K562 (cell line): ENCODE measurements around the gene PTPN1. TPM values are rescaled to one million over a fixed set of nuclear protein-coding genes. Genes with fewer than 3 reads are reported as not detected.

Source experiments
- ARID3A ChIP-seq: IDR thresholded peaks from 2 replicates; pipeline ENCODE4 v1.6.1; 2012; ENCODE audit warnings: low read depth, low read length, improper control_type of control experiment, borderline replicate concordance
- BRF1 ChIP-seq: IDR thresholded peaks from 3 replicates; pipeline ENCODE4 v1.6.1; 2011; ENCODE audit warnings: borderline replicate concordance, mild to moderate bottlenecking; ENCODE audit not compliant: insufficient read length; ENCODE audit errors: extremely low read depth
- CCNT2 ChIP-seq: IDR thresholded peaks from 2 replicates; pipeline ENCODE4 v1.6.1; 2011; ENCODE audit warnings: borderline replicate concordance, low read depth, mild to moderate bottlenecking, moderate library complexity, mixed read lengths, low read length; ENCODE audit not compliant: insufficient read length; ENCODE audit errors: extremely low read depth
- DPF2 ChIP-seq: fragments of 450-650 bp; IDR thresholded peaks from 2 replicates; pipeline ENCODE4 v1.6.1; 2016
- EP300 ChIP-seq: IDR thresholded peaks from 2 replicates; pipeline ENCODE4 v1.6.1; 2012; ENCODE audit warnings: low read length, improper control_type of control experiment
- HDGF ChIP-seq: fragments of 450-650 bp; IDR thresholded peaks from 2 replicates; pipeline ENCODE4 v1.6.1; 2016
- IRF9 ChIP-seq: fragments of 450-650 bp; IDR thresholded peaks from 2 replicates; pipeline ENCODE4 v1.6.1; 2016; ENCODE audit warnings: missing biosample characterization, missing genetic modification characterization
- MECOM ChIP-seq: fragments of 250-450 bp; sonication (Bioruptor Pico); IDR thresholded peaks from 2 replicates; pipeline ENCODE4 v1.8.0; 2022; ENCODE audit warnings: inconsistent platforms
- MEIS2 ChIP-seq: fragments of 450-650 bp; IDR thresholded peaks from 2 replicates; pipeline ENCODE4 v1.6.1; 2014; ENCODE audit warnings: mild to moderate bottlenecking; ENCODE audit not compliant: partially characterized antibody
- MITF ChIP-seq: IDR thresholded peaks from 2 replicates; pipeline ENCODE4 v1.6.1; 2014; ENCODE audit warnings: antibody characterized with exemption
- MYBL2 ChIP-seq, 2 experiments: fragments of 450-650 bp in 1 of 2; sonication (generic) in 1 of 2; formaldehyde crosslinking in 1 of 2; IDR thresholded peaks; 2 replicates each; pipeline versions ENCODE4 v1.6.1 to v1.8.1; 2017 to 2022; ENCODE audit warnings: borderline replicate concordance in 1 of 2, inconsistent platforms in 1 of 2, low read depth in 1 of 2, mild to moderate bottlenecking in 1 of 2, missing genetic modification reagents in 1 of 2, moderate library complexity in 1 of 2
- PRPF4 ChIP-seq: fragments of 200-400 bp; formaldehyde crosslinking; IDR thresholded peaks from one replicate; pipeline ENCODE4 v1.6.1; 2017; ENCODE audit warnings: low read length, low read depth, mild to moderate bottlenecking; ENCODE audit not compliant: insufficient read depth, poor library complexity, severe bottlenecking
- RNF219 ChIP-seq: fragments of 250-450 bp; sonication (Bioruptor Pico); IDR thresholded peaks from 2 replicates; pipeline ENCODE4 v1.5.0; 2022; ENCODE audit warnings: mild to moderate bottlenecking
- SAFB2 ChIP-seq: fragments of 200-400 bp; formaldehyde crosslinking; IDR thresholded peaks from 2 replicates; pipeline ENCODE4 v1.6.1; 2018; ENCODE audit warnings: borderline replicate concordance, low read length, low read depth, moderate library complexity; ENCODE audit not compliant: severe bottlenecking
- TAF7 ChIP-seq: fragments of 450-650 bp; IDR thresholded peaks from 2 replicates; pipeline ENCODE4 v1.6.1; 2016; ENCODE audit warnings: missing genetic modification characterization, missing compliant biosample characterization
- XRCC3 ChIP-seq: fragments of 450-650 bp; IDR thresholded peaks from 2 replicates; pipeline ENCODE4 v1.6.1; 2017; ENCODE audit warnings: mild to moderate bottlenecking, moderate library complexity
- ZBTB17 ChIP-seq: fragments of 450-650 bp; formaldehyde crosslinking; IDR thresholded peaks from 2 replicates; pipeline ENCODE4 v1.4.0; 2020; ENCODE audit warnings: mild to moderate bottlenecking
- ZFP1 ChIP-seq: fragments of 450-650 bp; formaldehyde crosslinking; IDR thresholded peaks from 2 replicates; pipeline ENCODE4 v1.4.0; 2020; ENCODE audit warnings: mild to moderate bottlenecking, mixed read lengths
- ZNF140 ChIP-seq: fragments of 250-450 bp; sonication (Bioruptor Pico); IDR thresholded peaks from 2 replicates; pipeline ENCODE4 v1.8.0; 2021; ENCODE audit warnings: moderate library complexity, mild to moderate bottlenecking, inconsistent platforms
- ZNF217 ChIP-seq: sonication (generic); formaldehyde crosslinking; IDR thresholded peaks from 2 replicates; pipeline ENCODE4 v1.8.0; 2022; ENCODE audit warnings: mild to moderate bottlenecking, missing genetic modification reagents
- ZNF41 ChIP-seq: fragments of 250-450 bp; sonication (Bioruptor Pico); conservative IDR thresholded peaks from 2 replicates; pipeline ENCODE4 v1.4.0; 2020; ENCODE audit warnings: mild to moderate bottlenecking
- polyA plus RNA-seq, 8 experiments: library from polyadenylated mRNA; depleted of rRNA in 4 of 8; stranded (reverse) in 5 of 8; unstranded in 3 of 8; fragments of >200 nt; fragmentation: Nextera tagmentation in 2 of 8; fragmentation: Illumina TruSeq in 1 of 8; extraction: Ambion mirVana in 2 of 8; extraction: Trizol in 1 of 8; gene quantifications; 2 replicates each; pipeline versions ENCODE4 v1.2.1 to v1.2.3, GENCODE V29; 2011 to 2014; ENCODE audit warnings: inconsistent platforms in 1 of 8, missing spikeins in 1 of 8
- total RNA-seq, 7 experiments: library from RNA; depleted of rRNA in 6 of 7; stranded (reverse); fragments of >200 nt in 6 of 7; fragmentation: Illumina TruSeq in 2 of 7; extraction: Trizol in 2 of 7; gene quantifications; 2 replicates each; pipeline versions ENCODE4 v1.2.1 to v1.2.3, GENCODE V29; 2011 to 2021; ENCODE audit warnings: low replicate concordance in 1 of 7

Gene PTPN1
- total and polyA plus RNA-seq, 9 of the 15 experiments (the other 6 are each of a cell fraction or from before 2014, with no cell fraction given): 11.0 to 85.3 (median 54.0) TPM

- TF ChIP-seq RNF219 (CRISPR knock-in tag) (no peak), ZNF140 (CRISPR knock-in tag) (no peak), IRF9 (tag) (no peak), ZNF41 (CRISPR knock-in tag) (no peak), MYBL2 (IDR thresholded peaks at IDR 0.05; ENCODE audit: low read depth) (no peak), MYBL2 (CRISPR knock-in tag; IDR thresholded peaks at IDR 0.05; ENCODE audit: borderline replicate concordance) (no peak), PRPF4 (no peak), BRF1 (no peak), MITF (no peak), DPF2 (peak; percentile 61; the same call in 1 of the 2 replicates), MECOM (CRISPR knock-in tag) (no peak), CCNT2 (peak; percentile 28), XRCC3 (no peak), ZFP1 (CRISPR knock-in tag) (no peak), MEIS2 (no peak), ZNF217 (no peak), TAF7 (no peak), SAFB2 (no peak), EP300 (peak; percentile 58; the same call in 1 of the 2 replicates), HDGF (no peak), ARID3A (no peak), ZBTB17 (CRISPR knock-in tag) (no peak)
Measured at GRCh38 chr20:50522053-50522674, 12.0 kb downstream of the PTPN1 start (continued).
